A673 (cell line): ENCODE results near the gene RNPS1. TPM values are rescaled to one million over a fixed set of nuclear protein-coding genes. Genes with fewer than 3 reads are reported as not detected.

Source experiments
- Bru-seq: library from RNA; stranded (reverse); fragments of 400-500 nt; gene quantifications from one replicate; lab custom pipeline; 2021; lab: Mats Ljungman, UMichigan
- BruChase-seq, 2 experiments: library from RNA; stranded (reverse); fragments of 400-500 nt; gene quantifications; one replicate each; lab custom pipeline; 2021; lab: Mats Ljungman, UMichigan
- BruUV-seq: library from RNA; stranded (reverse); fragments of 400-500 nt; replicated peaks from 2 replicates; lab custom pipeline; 2021; lab: Mats Ljungman, UMichigan
- CTCF ChIA-PET: fragments of 300-600 bp; sonication (Branson Sonifier 250); formaldehyde crosslinking; loops from one replicate; lab custom pipeline; 2022; ENCODE audit warnings: antibody characterized with exemption; lab: Charles Lee
- POLR2A ChIA-PET: fragments of 300-600 bp; sonication (Branson Sonifier 250); formaldehyde crosslinking; loops from one replicate; lab custom pipeline; 2022; ENCODE audit warnings: antibody characterized with exemption; ENCODE audit not compliant: low non-redundant PET; lab: Charles Lee
- DNase-seq: peaks from one replicate; pipeline ENCODE4 v3.0.0-alpha.2; 2015; ENCODE audit warnings: low spot score
- H3K27ac ChIP-seq: fragments of 200-600 bp; sonication (generic); 2 replicates; pipeline ENCODE4 v1.5.1; 2016; ENCODE audit warnings: mixed run types, low read depth, mild to moderate bottlenecking, mixed read lengths, antibody characterized with exemption, low read length; ENCODE audit not compliant: poor library complexity, severe bottlenecking
- H3K27me3 ChIP-seq: fragments of 200-600 bp; sonication (generic); replicated peaks from 2 replicates; pipeline ENCODE4 v1.6.1; 2017; ENCODE audit warnings: mixed run types, low read depth, mild to moderate bottlenecking, mixed read lengths, antibody characterized with exemption, low read length; ENCODE audit not compliant: insufficient read depth, poor library complexity
- H3K36me3 ChIP-seq: fragments of 200-600 bp; sonication (generic); 2 replicates; pipeline ENCODE4 v1.6.1; 2016; ENCODE audit warnings: mixed run types, mild to moderate bottlenecking, mixed read lengths, antibody characterized with exemption, low read length; ENCODE audit not compliant: insufficient read depth, poor library complexity, severe bottlenecking
- H3K4me1 ChIP-seq: fragments of 200-600 bp; sonication (generic); 2 replicates; pipeline ENCODE4 v1.6.1; 2017; ENCODE audit warnings: mixed run types, mild to moderate bottlenecking, mixed read lengths, antibody characterized with exemption, low read length; ENCODE audit not compliant: insufficient read depth, poor library complexity, severe bottlenecking
- H3K4me3 ChIP-seq: fragments of 200-600 bp; sonication (generic); 2 replicates; pipeline ENCODE4 v1.5.1; 2016; ENCODE audit warnings: low read depth, mixed run types, mild to moderate bottlenecking, mixed read lengths, low read length; ENCODE audit not compliant: poor library complexity, severe bottlenecking
- H3K9me3 ChIP-seq: fragments of 200-600 bp; sonication (generic); 2 replicates; pipeline ENCODE4 v1.6.1; 2016; ENCODE audit warnings: mixed run types, low read depth, mild to moderate bottlenecking, mixed read lengths, antibody characterized with exemption, low read length; ENCODE audit not compliant: poor library complexity, severe bottlenecking
- EZH2 ChIP-seq: fragments of 200-600 bp; sonication (generic); IDR thresholded peaks from 2 replicates; pipeline ENCODE4 v1.6.1; 2017; ENCODE audit warnings: borderline replicate concordance, low read depth, mild to moderate bottlenecking, mixed read lengths, antibody characterized with exemption, low read length; ENCODE audit not compliant: poor library complexity, severe bottlenecking
- intact Hi-C: fragments of 100-400 bp; cut with micrococcal nuclease; formaldehyde crosslinking; loops from one replicate; pipeline ENCODE4 v1.10.0; 2022; ENCODE audit not compliant: unreplicated experiment
- long read RNA-seq: library from polyadenylated mRNA; stranded (forward); transcript quantifications from one replicate; pipeline ENCODE4 v2.0.0, GENCODE V29; 2022
- total RNA-seq: library from RNA; stranded (reverse); gene quantifications from 2 replicates; pipeline ENCODE4 v1.2.3, GENCODE V29; 2021
- TF ChIP-seq, protein P1 (sequence below): fragments of 300-800, 200-600 bp; sonication (generic); conservative IDR thresholded peaks from 2 replicates; pipeline ENCODE4 v1.5.1; 2017; ENCODE audit warnings: low read depth, mild to moderate bottlenecking, antibody characterized with exemption, low read length, moderate library complexity, mixed read lengths

Gene RNPS1, protein sequence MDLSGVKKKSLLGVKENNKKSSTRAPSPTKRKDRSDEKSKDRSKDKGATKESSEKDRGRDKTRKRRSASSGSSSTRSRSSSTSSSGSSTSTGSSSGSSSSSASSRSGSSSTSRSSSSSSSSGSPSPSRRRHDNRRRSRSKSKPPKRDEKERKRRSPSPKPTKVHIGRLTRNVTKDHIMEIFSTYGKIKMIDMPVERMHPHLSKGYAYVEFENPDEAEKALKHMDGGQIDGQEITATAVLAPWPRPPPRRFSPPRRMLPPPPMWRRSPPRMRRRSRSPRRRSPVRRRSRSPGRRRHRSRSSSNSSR
- total RNA-seq (345 and 365 TPM in 2 replicates), Bru-seq, nascent RNA (percentile 97 among the genes with signal in this experiment), BruChase-seq, experiment 1, labeled RNA remaining after a 2-hour chase (percentile 96 among the genes with signal in this experiment), BruChase-seq, experiment 2, labeled RNA remaining after a 6-hour chase (percentile 98 among the genes with signal in this experiment)
- long read RNA-seq, transcript RNPS1-217 (7 exons, 1,514 nt) = minor isoform, 16 of 865 reads
- long read RNA-seq, transcript RNPS1-202 (8 exons, 2,241 nt) = major isoform, 402 of 865 reads
- long read RNA-seq, transcript RNPS1-220 (7 exons, 2,037 nt) = minor isoform, 325 of 865 reads
- long read RNA-seq, transcript RNPS1-203 (8 exons, 2,069 nt) = minor isoform, 41 of 865 reads
- long read RNA-seq, partial matches to known transcripts = 5 of 865 reads
- long read RNA-seq, other reads (novel, unspliced or antisense) = 57 of 865 reads

DNA sequence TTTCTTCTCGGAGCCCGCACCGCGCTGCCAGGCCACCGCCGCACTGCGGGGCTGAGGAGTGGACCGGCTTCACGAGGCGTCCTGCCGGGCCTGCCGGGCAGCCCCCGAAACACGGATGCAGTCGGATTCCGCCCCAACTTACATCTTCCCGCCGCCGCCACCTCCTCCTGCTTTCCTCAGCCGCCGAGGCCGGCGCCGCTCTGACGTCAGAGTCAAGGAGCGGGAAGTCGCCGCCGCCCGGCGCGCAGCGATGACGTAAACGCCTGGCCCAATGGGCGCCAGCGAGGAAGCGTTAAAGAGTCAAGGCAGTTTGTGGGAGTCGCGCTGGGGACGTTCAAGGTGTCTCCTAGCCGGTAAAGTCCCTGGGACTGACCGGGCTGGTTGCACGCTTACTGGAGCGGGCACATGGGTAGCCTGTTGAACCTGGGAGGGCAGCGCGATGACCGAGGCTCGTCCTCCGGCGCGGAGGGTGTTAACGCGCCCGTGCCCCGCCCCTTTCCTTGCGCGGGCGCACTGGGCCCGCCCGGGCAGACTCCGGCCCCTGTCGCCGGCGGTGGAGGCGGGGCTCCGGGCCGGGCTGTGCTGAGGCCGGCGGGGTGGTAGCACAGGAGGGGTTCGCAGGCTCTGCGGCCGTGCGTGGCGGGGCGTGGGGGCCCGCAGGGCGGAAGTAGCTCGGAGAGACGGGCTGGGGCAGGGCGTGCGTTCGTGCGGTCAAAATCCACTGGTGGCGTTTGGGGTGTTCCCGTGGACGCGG, at the start of gene RNPS1:
Gene RNPS1 (minus strand): TSS at position 214 of the 754 bp plus-strand sequence. CDS start 3,483 bp downstream, outside the sequence.
- Histone ChIP-seq H3K4me3 (peak within 1 kb of the TSS; percentile 76), H3K9me3 (no peaks in the 10 kb centered on the region), H3K4me1 (peaks cover 13% of the 10 kb centered on the region), H3K36me3 (peaks cover 29% of the 10 kb centered on the region), H3K27me3 (no peaks in the 10 kb centered on the region), H3K27ac (peak within 1 kb of the TSS; percentile 96)
- POLR2A ChIA-PET = no interaction called here
- intact Hi-C loops = loop anchor here (10.0 kb wide), 1 partner anchor 237 kb away; no protein-coding TSS in a partner anchor
- TF ChIP-seq, protein P1, sequence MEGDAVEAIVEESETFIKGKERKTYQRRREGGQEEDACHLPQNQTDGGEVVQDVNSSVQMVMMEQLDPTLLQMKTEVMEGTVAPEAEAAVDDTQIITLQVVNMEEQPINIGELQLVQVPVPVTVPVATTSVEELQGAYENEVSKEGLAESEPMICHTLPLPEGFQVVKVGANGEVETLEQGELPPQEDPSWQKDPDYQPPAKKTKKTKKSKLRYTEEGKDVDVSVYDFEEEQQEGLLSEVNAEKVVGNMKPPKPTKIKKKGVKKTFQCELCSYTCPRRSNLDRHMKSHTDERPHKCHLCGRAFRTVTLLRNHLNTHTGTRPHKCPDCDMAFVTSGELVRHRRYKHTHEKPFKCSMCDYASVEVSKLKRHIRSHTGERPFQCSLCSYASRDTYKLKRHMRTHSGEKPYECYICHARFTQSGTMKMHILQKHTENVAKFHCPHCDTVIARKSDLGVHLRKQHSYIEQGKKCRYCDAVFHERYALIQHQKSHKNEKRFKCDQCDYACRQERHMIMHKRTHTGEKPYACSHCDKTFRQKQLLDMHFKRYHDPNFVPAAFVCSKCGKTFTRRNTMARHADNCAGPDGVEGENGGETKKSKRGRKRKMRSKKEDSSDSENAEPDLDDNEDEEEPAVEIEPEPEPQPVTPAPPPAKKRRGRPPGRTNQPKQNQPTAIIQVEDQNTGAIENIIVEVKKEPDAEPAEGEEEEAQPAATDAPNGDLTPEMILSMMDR = no peak
- TF ChIP-seq EZH2 = no peak
- DNase-seq = peak; percentile 97
- CTCF ChIA-PET = interaction anchor here (0.6 kb wide), 2 partner anchors 70 to 252 kb away, joined by 3 to 4 read pairs; no protein-coding TSS in a partner anchor
- no TSS peak for BruUV-seq

DNA sequence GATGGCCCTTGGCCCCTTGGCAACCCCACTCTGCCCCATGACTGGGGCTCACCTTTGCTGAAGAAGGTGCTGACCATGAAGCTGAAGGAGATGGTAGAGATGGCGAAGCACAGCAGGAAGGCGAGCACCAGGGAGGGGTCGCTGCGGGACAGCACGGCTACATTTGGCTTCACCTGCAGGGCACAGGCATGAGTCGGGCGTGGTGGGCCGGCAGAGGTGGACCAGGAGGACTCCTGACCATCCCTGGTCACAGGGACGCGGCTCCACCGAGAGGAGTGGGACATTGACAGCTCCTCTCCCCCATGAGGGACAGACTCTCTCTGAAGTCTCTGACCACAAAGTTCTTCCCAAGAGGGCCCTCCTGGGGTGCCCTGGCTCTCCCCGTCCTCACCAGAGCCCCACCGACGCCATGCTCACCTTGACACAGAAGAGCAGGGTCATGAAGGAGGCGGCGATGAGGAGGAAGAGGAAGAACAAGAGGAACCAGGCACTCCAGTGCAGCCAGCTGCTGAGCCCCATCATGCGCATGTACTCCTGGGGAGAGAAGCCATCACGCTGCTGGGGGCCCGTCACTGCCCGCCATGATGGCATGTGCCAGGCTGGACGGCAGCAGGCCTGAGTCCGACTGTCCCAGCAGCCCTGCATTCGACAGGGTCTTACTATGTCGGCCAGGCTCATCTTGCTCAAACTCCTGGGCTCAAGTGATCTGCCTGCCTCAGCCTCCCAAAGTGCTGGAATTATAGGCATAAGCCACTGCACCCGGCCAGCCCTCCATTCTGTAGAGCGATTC, 49.5 kb upstream of the RNPS1 start:
- BruUV-seq = no TSS peak

More for the DNA sequence above, 49.5 kb upstream of the RNPS1 start:
- TF ChIP-seq EZH2 = no peak
- TF ChIP-seq, protein P1 = no peak
- Histone ChIP-seq H3K9me3 (no peaks in the 10 kb centered on the region), H3K4me3 (no peak overlapping the region), H3K36me3 (no peaks in the 10 kb centered on the region), H3K27ac (no peak overlapping the region), H3K27me3 (no peaks in the 10 kb centered on the region), H3K4me1 (no peaks in the 10 kb centered on the region)
- CTCF ChIA-PET = no interaction called here
- intact Hi-C loops = no loop called here
- POLR2A ChIA-PET = no interaction called here
- DNase-seq = no peak
